HG03039 (cell line): ENCODE data around the gene FAM227B.
"Not testable (repeated sequence)": the region's sequence is repeated elsewhere in the genome, so short reads cannot be mapped to it uniquely, and the experiment has no call there.

Experiments used
- ATAC-seq: cut with Tn5 transposase; IDR thresholded peaks from one replicate; pipeline ENCODE4 v1.9.1; 2021; ENCODE audit warnings: mild to moderate bottlenecking, moderate library complexity; ENCODE audit not compliant: unreplicated experiment

Gene FAM227B

GRCh38 chr15:49441356-49441755 lies 179.3 kb downstream of the FAM227B start:
- no peak for ATAC-seq

- no peak for ATAC-seq
These were observed 180.8 kb downstream of the FAM227B start for GRCh38 chr15:49439678-49440395.

- peak; percentile 83 for ATAC-seq
These were observed 181.5 kb downstream of the FAM227B start for GRCh38 chr15:49438962-49439631.

GRCh38 chr15:49436751-49437150 lies 183.9 kb downstream of the FAM227B start:
- no peak for ATAC-seq

- no peak for ATAC-seq
These were observed 185.4 kb downstream of the FAM227B start for GRCh38 chr15:49435174-49435573.

- ATAC-seq = no peak
These were observed 190.6 kb downstream of the FAM227B start for GRCh38 chr15:49430046-49430445.

GRCh38 chr15:49428409-49429095 lies 192.1 kb downstream of the FAM227B start:
- ATAC-seq = no peak

- no peak for ATAC-seq
These were observed 193.2 kb downstream of the FAM227B start for GRCh38 chr15:49427372-49427771.

GRCh38 chr15:49424954-49425353 lies 195.7 kb downstream of the FAM227B start:
- ATAC-seq = no peak

GRCh38 chr15:49423901-49424550 lies 196.6 kb downstream of the FAM227B start:
- ATAC-seq = no peak

GRCh38 chr15:49423021-49423420 lies 197.6 kb downstream of the FAM227B start, which contains the start of gene FGF7:
Gene FGF7, plus strand, starts transcription at chr15:49423242. Its CDS starts 1,056 bp downstream, at chr15:49424298.
- no peak for ATAC-seq

- no peak for ATAC-seq
These were observed 198.6 kb downstream of the FAM227B start for GRCh38 chr15:49421991-49422390.

- no peak for ATAC-seq
These were observed 201.8 kb downstream of the FAM227B start for GRCh38 chr15:49418811-49419210.

GRCh38 chr15:49415638-49416037 lies 205.0 kb downstream of the FAM227B start:
- no peak for ATAC-seq

GRCh38 chr15:49415149-49415548 lies 205.5 kb downstream of the FAM227B start:
- no peak for ATAC-seq

- no peak for ATAC-seq
These were observed 207.8 kb downstream of the FAM227B start for GRCh38 chr15:49412797-49413196.

GRCh38 chr15:49410641-49411040 lies 210.0 kb downstream of the FAM227B start:
- ATAC-seq = no peak

- ATAC-seq = no peak
These were observed 214.1 kb downstream of the FAM227B start for GRCh38 chr15:49406352-49407118.

GRCh38 chr15:49402515-49403296 lies 217.9 kb downstream of the FAM227B start:
- ATAC-seq = not testable (repeated sequence)

- ATAC-seq = no peak
These were observed 233.1 kb downstream of the FAM227B start for GRCh38 chr15:49387471-49387870.
